Hepatocyte (in vitro differentiated cells): ENCODE results near the gene CDK9.

Source experiments
- CTCF ChIP-seq: fragments of 200-600 bp; sonication (generic); IDR thresholded peaks from 2 replicates; pipeline ENCODE4 v1.5.1; 2016; ENCODE audit warnings: antibody characterized with exemption, mild to moderate bottlenecking; ENCODE audit not compliant: poor library complexity
- EZH2 ChIP-seq: fragments of 200-600 bp; sonication (generic); IDR thresholded peaks from 2 replicates; pipeline ENCODE4 v1.6.1; 2016; ENCODE audit warnings: antibody characterized with exemption, mild to moderate bottlenecking, borderline replicate concordance
- EZH2phosphoT487 ChIP-seq: fragments of 200-600 bp; sonication (generic); IDR thresholded peaks from one replicate; pipeline ENCODE4 v1.6.1; 2018; ENCODE audit warnings: antibody characterized with exemption, mild to moderate bottlenecking, low read depth, moderate library complexity; ENCODE audit not compliant: unreplicated experiment, severe bottlenecking

- TF ChIP-seq CTCF (no peak), EZH2phosphoT487 (no peak), EZH2 (no peak)
These were observed 15.3 kb upstream of the CDK9 start for GRCh38 chr9:127770583-127770904.
